Chondrocyte (in vitro differentiated cells): ENCODE results near the gene CBX6. TPM values are rescaled to one million over a fixed set of nuclear protein-coding genes. Genes with fewer than 3 reads are reported as not detected.

Experiments used
- DNase-seq: peaks from one replicate; pipeline ENCODE4 v3.0.0; 2021; ENCODE audit warnings: mixed read lengths, low spot score
- H3K27ac Mint-ChIP-seq: one replicate; pipeline ENCODE4 v1.8.0; 2021; ENCODE audit warnings: mild to moderate bottlenecking, moderate library complexity, mixed read lengths; ENCODE audit not compliant: unreplicated experiment
- H3K27me3 Mint-ChIP-seq: 2 replicates; pipeline ENCODE4 v1.8.0; 2021; ENCODE audit warnings: low read depth, mixed read lengths
- H3K36me3 Mint-ChIP-seq: 2 replicates; pipeline ENCODE4 v1.8.0; 2021; ENCODE audit warnings: low read depth, mixed read lengths
- H3K4me1 Mint-ChIP-seq: 2 replicates; pipeline ENCODE4 v1.8.0; 2021; ENCODE audit warnings: low read depth, mild to moderate bottlenecking, mixed read lengths
- H3K4me3 Mint-ChIP-seq: one replicate; pipeline ENCODE4 v1.8.0; 2021; ENCODE audit warnings: mild to moderate bottlenecking, moderate library complexity, mixed read lengths; ENCODE audit not compliant: unreplicated experiment
- H3K9me3 Mint-ChIP-seq: 2 replicates; pipeline ENCODE4 v1.8.0; 2021; ENCODE audit warnings: low read depth, mixed read lengths
- total RNA-seq: library from RNA; stranded (reverse); gene quantifications from 3 replicates; pipeline ENCODE4 v1.2.1, GENCODE V29; 2021
- TF ChIP-seq, protein P1 (sequence below): fragments of 200-600 bp; sonication (generic); IDR thresholded peaks from 2 replicates; pipeline ENCODE4 v1.5.0; 2021; ENCODE audit warnings: antibody characterized with exemption, mild to moderate bottlenecking, moderate library complexity

Gene CBX6
- total RNA-seq, 1 donor from 2014 or later = 80.1 TPM

DNA sequence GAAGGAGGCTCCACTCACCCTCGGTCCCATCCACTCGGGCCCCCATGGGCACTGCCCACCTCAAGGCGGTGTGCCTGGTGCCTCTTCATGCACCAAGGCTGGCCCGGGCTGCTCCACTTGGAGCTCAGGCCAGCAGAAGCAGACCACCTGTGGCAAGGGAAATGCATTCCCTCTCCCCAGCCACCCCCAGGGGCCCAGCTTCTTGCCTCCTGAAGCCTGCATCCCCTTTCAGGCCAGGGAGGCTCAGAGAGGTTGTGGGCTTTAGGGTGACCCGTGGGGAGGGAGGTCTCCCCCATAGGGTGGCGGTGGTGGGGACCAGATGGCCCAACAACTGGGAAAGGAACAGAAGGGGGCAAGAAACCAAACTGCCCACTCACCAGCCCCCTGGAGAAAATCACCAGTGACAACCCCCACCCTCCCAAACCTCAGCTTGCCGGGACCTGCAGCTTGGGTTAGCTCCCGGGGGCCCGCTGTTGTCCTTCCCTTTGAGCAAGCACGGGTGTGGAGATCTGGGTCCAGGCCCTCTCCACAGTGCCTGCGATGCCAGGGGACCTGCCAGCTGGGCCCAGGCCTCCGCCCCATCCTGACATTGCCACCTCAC lies 8.4 kb downstream of the CBX6 start:
- Mint-ChIP-seq H3K27me3 (peaks cover 2% of the 10 kb centered on the region), H3K27ac (no peak overlapping the region), H3K4me3 (no peak overlapping the region), H3K4me1 (peaks cover 8% of the 10 kb centered on the region), H3K9me3 (no peaks in the 10 kb centered on the region), H3K36me3 (peaks cover 3% of the 10 kb centered on the region)
- TF ChIP-seq, protein P1, sequence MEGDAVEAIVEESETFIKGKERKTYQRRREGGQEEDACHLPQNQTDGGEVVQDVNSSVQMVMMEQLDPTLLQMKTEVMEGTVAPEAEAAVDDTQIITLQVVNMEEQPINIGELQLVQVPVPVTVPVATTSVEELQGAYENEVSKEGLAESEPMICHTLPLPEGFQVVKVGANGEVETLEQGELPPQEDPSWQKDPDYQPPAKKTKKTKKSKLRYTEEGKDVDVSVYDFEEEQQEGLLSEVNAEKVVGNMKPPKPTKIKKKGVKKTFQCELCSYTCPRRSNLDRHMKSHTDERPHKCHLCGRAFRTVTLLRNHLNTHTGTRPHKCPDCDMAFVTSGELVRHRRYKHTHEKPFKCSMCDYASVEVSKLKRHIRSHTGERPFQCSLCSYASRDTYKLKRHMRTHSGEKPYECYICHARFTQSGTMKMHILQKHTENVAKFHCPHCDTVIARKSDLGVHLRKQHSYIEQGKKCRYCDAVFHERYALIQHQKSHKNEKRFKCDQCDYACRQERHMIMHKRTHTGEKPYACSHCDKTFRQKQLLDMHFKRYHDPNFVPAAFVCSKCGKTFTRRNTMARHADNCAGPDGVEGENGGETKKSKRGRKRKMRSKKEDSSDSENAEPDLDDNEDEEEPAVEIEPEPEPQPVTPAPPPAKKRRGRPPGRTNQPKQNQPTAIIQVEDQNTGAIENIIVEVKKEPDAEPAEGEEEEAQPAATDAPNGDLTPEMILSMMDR = no peak
- no peak for DNase-seq

DNA sequence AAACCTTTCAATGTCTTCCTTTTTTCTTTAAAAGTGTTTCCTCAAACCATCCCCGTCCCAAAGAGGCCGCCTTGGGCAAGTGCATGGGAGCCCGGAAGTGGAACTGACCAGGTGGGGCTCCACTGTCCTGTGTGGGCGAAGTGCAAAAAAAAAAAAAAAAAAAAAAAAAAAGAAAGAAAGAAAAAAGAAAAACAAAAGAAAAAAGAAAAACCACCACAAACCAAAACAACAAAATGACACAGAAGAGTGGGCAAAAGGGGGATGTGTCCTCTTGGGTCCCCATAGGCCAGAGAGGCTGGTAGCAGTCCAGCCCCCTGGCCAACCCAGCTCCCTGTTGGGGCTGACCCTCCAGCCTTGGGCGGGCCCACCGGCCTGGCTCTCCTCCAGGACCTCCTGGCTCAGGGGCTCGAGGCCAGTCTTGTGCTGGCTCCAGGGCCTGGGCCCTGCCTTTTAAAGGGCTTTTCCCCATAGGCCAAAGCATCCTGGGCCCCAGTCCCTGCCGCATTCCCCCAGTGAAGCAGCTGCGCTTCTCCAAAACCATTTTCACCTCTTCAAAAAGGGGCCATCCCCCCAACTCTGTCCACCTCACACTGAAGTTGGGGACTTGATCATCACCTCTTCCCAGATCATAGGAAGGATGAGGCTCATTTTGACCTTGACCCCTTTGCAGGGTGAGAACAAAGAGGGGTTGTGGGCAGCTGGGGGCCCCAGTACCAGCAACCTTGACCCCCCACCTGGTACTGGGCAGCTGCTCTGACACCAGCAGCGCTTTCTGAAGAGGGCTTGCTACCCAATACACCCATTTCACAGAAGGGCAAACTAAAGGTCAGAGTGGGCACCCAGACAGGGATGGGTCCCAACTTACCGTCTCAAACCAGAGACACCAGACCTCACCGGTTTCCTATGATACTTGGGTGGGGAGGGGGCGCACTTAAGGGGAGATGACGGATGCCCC lies 9.4 kb downstream of the CBX6 start:
- TF ChIP-seq, protein P1 = no peak
- DNase-seq = peak; percentile 30
- Mint-ChIP-seq H3K36me3 (peaks cover 3% of the 10 kb centered on the region), H3K4me1 (peaks cover 3% of the 10 kb centered on the region), H3K27me3 (peaks cover 2% of the 10 kb centered on the region), H3K9me3 (no peaks in the 10 kb centered on the region), H3K4me3 (no peak overlapping the region), H3K27ac (no peak overlapping the region)

DNA sequence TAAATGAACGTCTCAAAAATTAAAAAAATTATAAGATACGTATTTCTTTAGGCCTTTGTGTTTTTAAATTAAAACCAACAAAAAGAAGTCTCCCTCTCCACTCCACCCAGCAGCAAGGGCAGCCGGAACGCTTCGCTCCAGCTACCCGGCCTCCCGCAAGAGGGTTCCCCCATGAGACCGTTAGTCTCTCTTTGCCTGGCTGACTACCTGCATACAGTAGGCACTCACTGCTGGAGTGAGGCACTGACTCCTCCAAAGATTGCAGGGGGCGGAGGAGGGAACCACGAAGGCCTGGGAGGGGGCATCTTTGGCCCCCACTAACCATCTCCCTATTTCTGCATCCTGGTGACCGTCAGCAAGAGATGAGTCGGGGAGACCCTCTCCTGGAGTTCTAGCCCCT lies 10.1 kb downstream of the CBX6 start:
- peaks cover 3% of the 10 kb centered on the region for H3K4me1 Mint-ChIP-seq
- peaks cover 2% of the 10 kb centered on the region for H3K27me3 Mint-ChIP-seq
- no peak overlapping the region for H3K27ac Mint-ChIP-seq
- peaks cover 3% of the 10 kb centered on the region for H3K36me3 Mint-ChIP-seq
- DNase-seq = no peak
- TF ChIP-seq, protein P1 = no peak
- no peak overlapping the region for H3K4me3 Mint-ChIP-seq
- no peaks in the 10 kb centered on the region for H3K9me3 Mint-ChIP-seq

DNA sequence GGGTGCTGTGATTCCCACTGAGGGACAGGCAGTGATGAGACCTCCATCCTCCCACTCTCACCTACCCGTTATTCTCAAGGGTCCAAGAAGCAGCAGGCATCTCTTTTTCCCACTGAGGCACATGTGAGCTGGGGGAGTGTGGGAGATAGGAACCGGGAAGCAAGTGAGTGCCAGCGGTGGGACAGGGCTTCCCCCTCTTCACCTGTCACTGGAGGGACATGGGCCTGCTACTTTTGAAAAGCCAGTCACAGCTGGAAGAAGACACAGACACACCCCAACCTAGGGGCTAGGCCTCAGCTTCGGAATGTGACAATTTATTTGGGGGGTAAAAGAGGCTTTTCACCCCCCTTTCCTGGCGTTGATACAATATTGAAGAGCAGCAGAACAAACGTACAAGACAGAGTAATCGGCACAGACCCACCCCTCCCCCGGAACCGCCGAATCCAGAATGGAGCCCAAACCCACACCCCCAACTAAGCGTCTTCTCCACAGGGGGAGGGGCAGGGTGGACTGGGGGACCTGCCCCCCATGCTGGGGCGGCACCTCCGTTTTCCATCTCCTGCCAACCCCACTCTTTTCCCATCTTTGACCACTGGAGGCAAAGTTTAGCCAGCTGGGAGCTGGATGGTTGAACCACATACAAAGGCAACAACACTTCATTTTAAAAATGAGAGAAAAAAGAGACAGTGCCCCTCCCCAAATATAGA lies 10.7 kb downstream of the CBX6 start:
- TF ChIP-seq, protein P1 = peak; percentile 43
- no peak overlapping the region for H3K27ac Mint-ChIP-seq
- no peaks in the 10 kb centered on the region for H3K9me3 Mint-ChIP-seq
- peaks cover 3% of the 10 kb centered on the region for H3K4me1 Mint-ChIP-seq
- H3K27me3 Mint-ChIP-seq = peaks cover 2% of the 10 kb centered on the region
- no peak for DNase-seq
- H3K4me3 Mint-ChIP-seq = no peak overlapping the region
- H3K36me3 Mint-ChIP-seq = peaks cover 3% of the 10 kb centered on the region
